SK-N-SH treated with all-trans-retinoic acid at 6 μM for 48 hours (cell line): Measurements from ENCODE around the gene SIN3A.
A peak's percentile ranks its signal among the peaks of the same experiment; 100 is the strongest.
"Not testable (repeated sequence)": the region's sequence is repeated elsewhere in the genome, so short reads cannot be mapped to it uniquely, and the experiment has no call there.

ENCODE experiments used
- ATAC-seq: fragments of 200-7000 bp; cut with Tn5 transposase; 3 replicates; pipeline ENCODE4 v1.9.1; 2020; ENCODE audit warnings: mild to moderate bottlenecking, moderate library complexity
- ARNTL ChIP-seq: fragments of 450-650 bp; formaldehyde crosslinking; IDR thresholded peaks from 2 replicates; pipeline ENCODE4 v1.5.0; 2020; ENCODE audit warnings: low read depth, mild to moderate bottlenecking, moderate library complexity, borderline replicate concordance
- BACH2 ChIP-seq: fragments of 250-450 bp; sonication (Bioruptor Pico); IDR thresholded peaks from 2 replicates; pipeline ENCODE4 v1.9.0; 2021; ENCODE audit warnings: mild to moderate bottlenecking, borderline replicate concordance
- CSDC2 ChIP-seq: fragments of 250-450 bp; sonication (Bioruptor Pico); IDR thresholded peaks from 2 replicates; pipeline ENCODE4 v1.5.0; 2020; ENCODE audit warnings: mild to moderate bottlenecking, moderate library complexity
- ESRRG ChIP-seq: fragments of 250-450 bp; sonication (Bioruptor Pico); IDR thresholded peaks from 2 replicates; pipeline ENCODE4 v1.6.1; 2021; ENCODE audit warnings: mild to moderate bottlenecking
- ISL1 ChIP-seq: fragments of 250-450 bp; sonication (Bioruptor Pico); IDR thresholded peaks from 2 replicates; pipeline ENCODE4 v2.1.2; 2022; ENCODE audit warnings: mild to moderate bottlenecking, moderate library complexity
- OSR1 ChIP-seq: fragments of 250-450 bp; sonication (Bioruptor Pico); IDR thresholded peaks from 2 replicates; pipeline ENCODE4 v1.8.0; 2022; ENCODE audit warnings: moderate library complexity, mild to moderate bottlenecking, inconsistent platforms
- PPARA ChIP-seq: fragments of 250-450 bp; sonication (Bioruptor Pico); IDR thresholded peaks from 2 replicates; pipeline ENCODE4 v1.5.0; 2020; ENCODE audit warnings: mild to moderate bottlenecking, borderline replicate concordance
- RARB ChIP-seq: fragments of 250-450 bp; sonication (Bioruptor Pico); IDR thresholded peaks from 2 replicates; pipeline ENCODE4 v1.8.0; 2021; ENCODE audit warnings: mild to moderate bottlenecking, moderate library complexity
- TCF4 ChIP-seq: fragments of 250-450 bp; sonication (Bioruptor Pico); IDR thresholded peaks from 2 replicates; pipeline ENCODE4 v1.8.0; 2021; ENCODE audit warnings: mild to moderate bottlenecking, moderate library complexity, borderline replicate concordance
- ZNF70 ChIP-seq: fragments of 450-650 bp; formaldehyde crosslinking; IDR thresholded peaks from 2 replicates; pipeline ENCODE4 v1.5.0; 2020; ENCODE audit warnings: mild to moderate bottlenecking, moderate library complexity
- ZNF8 ChIP-seq: fragments of 450-650 bp; formaldehyde crosslinking; IDR thresholded peaks from 2 replicates; pipeline ENCODE4 v1.5.0; 2020; ENCODE audit warnings: mild to moderate bottlenecking, moderate library complexity
- TF ChIP-seq, protein P1 (sequence below): fragments of 250-450 bp; sonication (Bioruptor Pico); IDR thresholded peaks from 2 replicates; pipeline ENCODE4 v1.5.0; 2020; ENCODE audit warnings: mild to moderate bottlenecking, moderate library complexity
- TF ChIP-seq, protein P2 (sequence below): fragments of 250-450 bp; sonication (Bioruptor Pico); IDR thresholded peaks from 2 replicates; pipeline ENCODE4 v1.5.1; 2021; ENCODE audit warnings: mild to moderate bottlenecking, moderate library complexity
- TF ChIP-seq, protein P3 (sequence below): fragments of 250-450 bp; sonication (Bioruptor Pico); IDR thresholded peaks from 2 replicates; pipeline ENCODE4 v1.5.1; 2020; ENCODE audit warnings: low read depth, mild to moderate bottlenecking, moderate library complexity
- TF ChIP-seq, protein P4 (sequence below): fragments of 250-450 bp; sonication (Bioruptor Pico); IDR thresholded peaks from 2 replicates; pipeline ENCODE4 v1.8.0; 2021; ENCODE audit warnings: low read depth, mild to moderate bottlenecking, moderate library complexity, borderline replicate concordance

Gene SIN3A

DNA sequence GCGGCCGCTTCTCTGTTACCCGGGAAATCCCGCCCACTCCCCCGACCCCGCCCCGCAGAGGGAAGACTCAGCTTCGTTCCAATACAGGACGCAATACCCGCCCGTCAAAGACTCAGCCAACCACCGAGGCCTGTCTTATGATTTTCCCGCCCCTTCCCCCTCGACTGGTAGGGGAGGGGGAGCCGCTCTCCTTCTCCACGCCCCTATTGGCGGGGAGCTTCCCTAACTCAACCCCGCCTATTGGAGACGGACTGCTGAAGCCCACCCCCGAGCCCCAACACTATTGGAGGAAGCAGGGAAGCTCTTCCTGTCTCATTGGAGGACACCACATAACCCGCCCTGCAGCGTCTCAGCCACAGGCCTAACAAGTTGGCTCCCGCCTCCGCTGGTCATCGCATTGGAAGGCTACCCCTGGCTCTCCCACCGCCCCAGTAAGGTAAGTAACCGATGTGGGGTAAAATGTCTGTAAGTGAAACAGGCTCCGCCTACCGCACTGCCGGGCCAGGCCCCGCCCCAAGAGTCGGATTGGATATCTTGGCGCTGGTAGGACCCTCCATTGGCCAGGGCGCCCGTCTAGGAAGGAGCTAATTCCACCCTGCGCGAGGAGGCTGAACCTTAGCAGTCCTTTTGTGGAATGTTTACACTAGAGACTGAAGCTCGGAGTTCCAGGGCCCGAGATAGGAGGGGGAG is at the start of gene SIN3A:
Gene SIN3A (minus strand): TSS at position 17 of the 690 bp plus-strand sequence. CDS start 21,315 bp downstream, outside the sequence.
- peak; percentile 72 for ATAC-seq
- TF ChIP-seq ARNTL (CRISPR knock-in tag) (no peak), RARB (no peak)
- TF ChIP-seq, protein P1, sequence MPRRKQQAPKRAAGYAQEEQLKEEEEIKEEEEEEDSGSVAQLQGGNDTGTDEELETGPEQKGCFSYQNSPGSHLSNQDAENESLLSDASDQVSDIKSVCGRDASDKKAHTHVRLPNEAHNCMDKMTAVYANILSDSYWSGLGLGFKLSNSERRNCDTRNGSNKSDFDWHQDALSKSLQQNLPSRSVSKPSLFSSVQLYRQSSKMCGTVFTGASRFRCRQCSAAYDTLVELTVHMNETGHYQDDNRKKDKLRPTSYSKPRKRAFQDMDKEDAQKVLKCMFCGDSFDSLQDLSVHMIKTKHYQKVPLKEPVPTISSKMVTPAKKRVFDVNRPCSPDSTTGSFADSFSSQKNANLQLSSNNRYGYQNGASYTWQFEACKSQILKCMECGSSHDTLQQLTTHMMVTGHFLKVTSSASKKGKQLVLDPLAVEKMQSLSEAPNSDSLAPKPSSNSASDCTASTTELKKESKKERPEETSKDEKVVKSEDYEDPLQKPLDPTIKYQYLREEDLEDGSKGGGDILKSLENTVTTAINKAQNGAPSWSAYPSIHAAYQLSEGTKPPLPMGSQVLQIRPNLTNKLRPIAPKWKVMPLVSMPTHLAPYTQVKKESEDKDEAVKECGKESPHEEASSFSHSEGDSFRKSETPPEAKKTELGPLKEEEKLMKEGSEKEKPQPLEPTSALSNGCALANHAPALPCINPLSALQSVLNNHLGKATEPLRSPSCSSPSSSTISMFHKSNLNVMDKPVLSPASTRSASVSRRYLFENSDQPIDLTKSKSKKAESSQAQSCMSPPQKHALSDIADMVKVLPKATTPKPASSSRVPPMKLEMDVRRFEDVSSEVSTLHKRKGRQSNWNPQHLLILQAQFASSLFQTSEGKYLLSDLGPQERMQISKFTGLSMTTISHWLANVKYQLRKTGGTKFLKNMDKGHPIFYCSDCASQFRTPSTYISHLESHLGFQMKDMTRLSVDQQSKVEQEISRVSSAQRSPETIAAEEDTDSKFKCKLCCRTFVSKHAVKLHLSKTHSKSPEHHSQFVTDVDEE (CRISPR knock-in tag): no peak
- TF ChIP-seq, protein P2, sequence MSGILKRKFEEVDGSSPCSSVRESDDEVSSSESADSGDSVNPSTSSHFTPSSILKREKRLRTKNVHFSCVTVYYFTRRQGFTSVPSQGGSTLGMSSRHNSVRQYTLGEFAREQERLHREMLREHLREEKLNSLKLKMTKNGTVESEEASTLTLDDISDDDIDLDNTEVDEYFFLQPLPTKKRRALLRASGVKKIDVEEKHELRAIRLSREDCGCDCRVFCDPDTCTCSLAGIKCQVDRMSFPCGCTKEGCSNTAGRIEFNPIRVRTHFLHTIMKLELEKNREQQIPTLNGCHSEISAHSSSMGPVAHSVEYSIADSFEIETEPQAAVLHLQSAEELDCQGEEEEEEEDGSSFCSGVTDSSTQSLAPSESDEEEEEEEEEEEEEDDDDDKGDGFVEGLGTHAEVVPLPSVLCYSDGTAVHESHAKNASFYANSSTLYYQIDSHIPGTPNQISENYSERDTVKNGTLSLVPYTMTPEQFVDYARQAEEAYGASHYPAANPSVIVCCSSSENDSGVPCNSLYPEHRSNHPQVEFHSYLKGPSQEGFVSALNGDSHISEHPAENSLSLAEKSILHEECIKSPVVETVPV (CRISPR knock-in tag): no peak

DNA sequence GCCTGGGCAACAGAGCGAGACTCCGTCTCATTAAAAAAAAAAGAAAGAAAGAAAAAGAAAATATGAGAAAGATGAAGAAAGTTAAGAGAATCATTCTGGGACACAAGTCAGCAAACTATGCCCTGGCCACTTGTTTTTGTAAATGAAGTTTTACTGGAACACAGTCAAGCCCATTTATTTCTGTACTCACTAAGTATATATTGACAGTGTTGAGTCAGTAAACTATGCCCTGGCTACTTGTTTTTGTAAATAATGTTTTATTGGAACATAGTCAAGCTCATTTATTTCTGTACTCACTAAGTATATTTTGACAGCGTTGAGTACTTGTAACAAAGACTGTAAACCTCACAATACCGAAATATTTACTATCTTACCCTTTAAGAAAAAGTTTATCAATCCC is 42.2 kb upstream of the SIN3A start:
- no peak for TF ChIP-seq OSR1 (CRISPR knock-in tag)
- no peak for TF ChIP-seq BACH2 (CRISPR knock-in tag)
- TF ChIP-seq CSDC2: no peak
- no peak for TF ChIP-seq ESRRG
- no peak for TF ChIP-seq ZNF70
- no peak for ATAC-seq

DNA sequence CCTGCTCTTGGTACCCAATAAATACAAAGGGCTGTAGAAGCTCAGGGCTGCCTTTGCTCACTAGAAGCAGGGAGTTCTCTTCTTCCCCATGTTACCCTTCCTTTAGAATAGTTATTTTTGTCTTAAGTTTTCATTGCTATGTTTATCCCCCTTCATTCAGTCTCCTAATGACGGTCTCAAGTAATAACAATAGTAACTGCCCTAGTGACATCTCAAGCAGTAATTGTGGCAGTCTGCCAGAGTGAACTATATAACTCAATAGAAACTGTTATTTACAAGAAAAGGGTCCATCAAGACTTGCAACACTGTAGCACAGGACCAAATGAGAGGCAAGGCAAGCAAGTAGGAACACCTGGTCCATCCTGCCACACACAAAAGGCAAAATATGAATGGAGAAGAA is 32.5 kb upstream of the SIN3A start:
- no peak for ATAC-seq
- TF ChIP-seq, protein P3, sequence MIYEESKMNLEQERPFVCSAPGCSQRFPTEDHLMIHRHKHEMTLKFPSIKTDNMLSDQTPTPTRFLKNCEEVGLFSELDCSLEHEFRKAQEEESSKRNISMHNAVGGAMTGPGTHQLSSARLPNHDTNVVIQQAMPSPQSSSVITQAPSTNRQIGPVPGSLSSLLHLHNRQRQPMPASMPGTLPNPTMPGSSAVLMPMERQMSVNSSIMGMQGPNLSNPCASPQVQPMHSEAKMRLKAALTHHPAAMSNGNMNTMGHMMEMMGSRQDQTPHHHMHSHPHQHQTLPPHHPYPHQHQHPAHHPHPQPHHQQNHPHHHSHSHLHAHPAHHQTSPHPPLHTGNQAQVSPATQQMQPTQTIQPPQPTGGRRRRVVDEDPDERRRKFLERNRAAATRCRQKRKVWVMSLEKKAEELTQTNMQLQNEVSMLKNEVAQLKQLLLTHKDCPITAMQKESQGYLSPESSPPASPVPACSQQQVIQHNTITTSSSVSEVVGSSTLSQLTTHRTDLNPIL (CRISPR knock-in tag): no peak
- no peak for TF ChIP-seq PPARA (CRISPR knock-in tag)
- no peak for TF ChIP-seq OSR1 (CRISPR knock-in tag)
- no peak for TF ChIP-seq RARB
- TF ChIP-seq ZNF70: no peak
- no peak for TF ChIP-seq ZNF8 (CRISPR knock-in tag)
- TF ChIP-seq, protein P4, sequence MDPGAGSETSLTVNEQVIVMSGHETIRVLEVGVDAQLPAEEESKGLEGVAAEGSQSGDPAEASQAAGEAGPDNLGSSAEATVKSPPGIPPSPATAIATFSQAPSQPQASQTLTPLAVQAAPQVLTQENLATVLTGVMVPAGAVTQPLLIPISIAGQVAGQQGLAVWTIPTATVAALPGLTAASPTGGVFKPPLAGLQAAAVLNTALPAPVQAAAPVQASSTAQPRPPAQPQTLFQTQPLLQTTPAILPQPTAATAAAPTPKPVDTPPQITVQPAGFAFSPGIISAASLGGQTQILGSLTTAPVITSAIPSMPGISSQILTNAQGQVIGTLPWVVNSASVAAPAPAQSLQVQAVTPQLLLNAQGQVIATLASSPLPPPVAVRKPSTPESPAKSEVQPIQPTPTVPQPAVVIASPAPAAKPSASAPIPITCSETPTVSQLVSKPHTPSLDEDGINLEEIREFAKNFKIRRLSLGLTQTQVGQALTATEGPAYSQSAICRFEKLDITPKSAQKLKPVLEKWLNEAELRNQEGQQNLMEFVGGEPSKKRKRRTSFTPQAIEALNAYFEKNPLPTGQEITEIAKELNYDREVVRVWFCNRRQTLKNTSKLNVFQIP (CRISPR knock-in tag): no peak
- TF ChIP-seq ISL1 (CRISPR knock-in tag): no peak

DNA sequence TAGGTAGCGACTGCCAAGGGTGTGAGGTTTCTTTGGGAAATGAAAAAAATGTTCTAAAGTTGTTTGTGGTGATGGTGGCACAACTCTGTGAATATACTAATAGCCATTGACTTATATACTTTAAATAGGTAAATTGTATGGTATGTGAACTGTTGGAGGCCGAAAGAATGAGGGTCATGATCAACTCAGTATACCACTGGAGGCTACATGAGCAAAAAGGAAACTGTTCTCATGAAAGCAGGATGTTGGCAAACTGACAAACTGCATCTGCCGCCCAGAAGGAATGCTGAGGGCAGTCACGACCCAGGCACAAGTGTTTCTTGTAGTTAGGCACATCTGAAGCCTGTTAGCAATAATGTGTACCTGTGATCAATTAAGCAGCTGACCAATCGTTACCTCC is 32.1 kb upstream of the SIN3A start:
- ATAC-seq: not testable (repeated sequence)

DNA sequence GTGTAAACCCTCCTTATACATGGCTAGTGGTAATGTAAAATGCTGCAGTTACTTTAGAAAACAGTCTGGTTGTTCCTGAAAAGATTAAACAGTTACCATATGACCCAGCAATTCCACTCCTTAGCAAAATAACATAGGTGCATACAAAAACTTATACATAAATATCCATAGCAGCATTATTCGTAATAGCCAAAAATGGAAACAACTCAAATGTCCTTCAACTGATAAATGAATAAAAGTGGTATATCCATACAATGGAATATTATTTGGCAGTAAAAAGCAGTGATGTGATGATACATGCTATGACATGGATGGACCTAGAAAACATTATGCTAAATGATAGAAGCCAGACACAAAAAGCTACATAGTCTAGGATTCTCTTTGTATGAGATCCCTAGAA is 31.6 kb upstream of the SIN3A start:
- ATAC-seq: no peak

DNA sequence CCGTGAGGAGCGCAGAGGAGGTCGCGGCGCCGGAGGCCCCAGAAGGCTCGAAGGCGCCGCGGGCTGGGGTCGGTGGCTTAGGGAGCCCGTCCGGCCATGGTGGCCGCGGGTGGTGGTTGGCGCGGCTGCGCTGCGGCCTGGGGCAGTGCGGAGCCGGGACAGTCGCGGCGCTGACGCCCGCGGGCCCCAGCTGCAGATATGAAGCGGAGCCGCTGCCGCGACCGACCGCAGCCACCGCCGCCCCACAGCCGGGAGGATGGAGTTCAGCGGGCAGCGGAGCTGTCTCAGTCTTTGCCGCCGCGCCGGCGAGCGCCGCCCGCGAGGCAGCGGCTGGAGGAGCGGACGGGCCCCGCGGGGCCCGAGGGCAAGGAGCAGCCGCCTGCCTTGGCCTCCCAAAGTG is 29.0 kb upstream of the SIN3A start:
- ATAC-seq: not testable (repeated sequence)

More for the DNA sequence above, 31.6 kb upstream of the SIN3A start:
- TF ChIP-seq ZNF8 (CRISPR knock-in tag) (peak; percentile 87), ARNTL (CRISPR knock-in tag) (no peak)

DNA sequence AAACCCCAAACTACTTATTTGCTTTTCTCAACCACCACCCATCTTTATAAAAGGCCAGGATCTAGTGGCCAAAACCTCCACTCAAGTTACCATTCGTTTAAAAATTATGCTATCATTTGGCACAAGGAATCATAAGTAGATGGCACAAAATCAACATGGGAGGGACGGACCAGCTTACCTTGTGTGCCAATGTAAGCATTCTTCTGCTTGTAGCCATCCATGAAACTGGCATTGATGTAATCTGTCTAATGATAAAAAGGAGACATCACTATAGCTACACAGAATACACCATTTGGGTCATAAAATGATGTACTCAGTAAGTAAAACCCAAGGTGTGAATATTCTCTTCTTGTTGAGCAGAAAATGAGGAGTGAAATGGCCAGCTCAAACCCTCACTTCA is 28.2 kb upstream of the SIN3A start:
- TF ChIP-seq TCF4 (CRISPR knock-in tag) (no peak), PPARA (CRISPR knock-in tag) (no peak)
- no peak for ATAC-seq

DNA sequence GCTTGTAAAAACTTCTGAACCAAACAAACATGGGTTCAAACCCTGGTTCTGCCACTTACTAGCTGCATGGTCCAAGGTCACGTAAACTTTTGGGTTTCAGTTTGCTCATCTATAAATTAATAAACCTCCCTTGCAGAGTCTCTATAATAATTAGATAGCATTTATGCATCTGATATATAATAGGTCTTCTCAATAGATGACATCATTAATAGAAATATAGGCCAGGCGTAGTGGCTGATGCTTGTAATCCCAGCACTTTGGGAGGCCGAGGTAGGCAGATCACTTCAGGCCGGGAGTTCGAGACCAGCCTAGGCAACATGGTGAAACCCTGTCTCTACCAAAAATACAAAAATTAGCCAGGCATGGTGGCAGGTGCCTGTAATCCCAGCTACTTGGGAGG is 25.6 kb upstream of the SIN3A start:
- ATAC-seq: not testable (repeated sequence)
